Activated CD4-positive, alpha-beta memory T cell treated with anti-CD3 and anti-CD28 coated beads, Interleukin-2, amount 10 ng/mL, durations not matched to agents 7 days and 5 days (primary cell): ENCODE results near the gene BCL2L2. TPM values are rescaled to one million over a fixed set of nuclear protein-coding genes. Genes with fewer than 3 reads are reported as not detected.
A peak's percentile ranks its signal among the peaks of the same experiment; 100 is the strongest.
"Not testable (repeated sequence)": the region's sequence is repeated elsewhere in the genome, so short reads cannot be mapped to it uniquely, and the experiment has no call there.

Source experiments
- CTCF ChIA-PET: fragments of 350-600 bp; sonication (Branson Sonifier 250); formaldehyde crosslinking; loops from one replicate; lab custom pipeline; 2021; ENCODE audit warnings: antibody characterized with exemption, inconsistent platforms; lab: Charles Lee
- POLR2A ChIA-PET: fragments of 350-600 bp; sonication (Branson Sonifier 250); formaldehyde crosslinking; loops from one replicate; lab custom pipeline; 2021; ENCODE audit warnings: antibody characterized with exemption; lab: Charles Lee
- DNase-seq: peaks from one replicate; pipeline ENCODE4 v3.0.0-alpha.2; 2020
- H3K27ac Mint-ChIP-seq: one replicate; pipeline ENCODE4 v1.8.0; 2021; ENCODE audit warnings: mild to moderate bottlenecking, mixed read lengths
- H3K27me3 Mint-ChIP-seq: one replicate; pipeline ENCODE4 v1.8.0; 2021; ENCODE audit warnings: mixed read lengths
- H3K36me3 Mint-ChIP-seq: one replicate; pipeline ENCODE4 v1.8.0; 2021; ENCODE audit warnings: low read depth, mixed read lengths
- H3K4me1 Mint-ChIP-seq: one replicate; pipeline ENCODE4 v1.8.0; 2021; ENCODE audit warnings: mixed read lengths
- H3K4me3 Mint-ChIP-seq: one replicate; pipeline ENCODE4 v1.8.0; 2021; ENCODE audit warnings: mild to moderate bottlenecking, mixed read lengths
- H3K9me3 Mint-ChIP-seq: one replicate; pipeline ENCODE4 v1.8.0; 2021; ENCODE audit warnings: mixed read lengths
- total RNA-seq, 2 experiments: library from RNA; stranded (reverse); gene quantifications; one replicate each; pipeline ENCODE4 v1.2.3, GENCODE V29; 2021

Gene BCL2L2
- total RNA-seq: 1 to 10 TPM; 2.1 to 4.1 TPM

- H3K4me1 Mint-ChIP-seq: peaks cover 15% of the 10 kb centered on the region
- peaks cover 3% of the 10 kb centered on the region for H3K36me3 Mint-ChIP-seq
- H3K27ac Mint-ChIP-seq: no peak within 1 kb of the TSS
- ChIA-PET POLR2A (interaction anchor here (1.6 to 14.2 kb wide), 2 partner anchors 15 to 20 kb away, joined by 3 to 282 read pairs; partner anchors contain the start of genes HOMEZ and PABPN1), CTCF (interaction anchor here (1.4 to 1.5 kb wide), 2 partner anchors 14 to 20 kb away, joined by 3 to 4 read pairs; no protein-coding TSS in a partner anchor)
- H3K4me3 Mint-ChIP-seq: peak within 1 kb of the TSS; percentile 46
- DNase-seq: peak; percentile 31
- H3K27me3 Mint-ChIP-seq: peaks cover 13% of the 10 kb centered on the region
- no peaks in the 10 kb centered on the region for H3K9me3 Mint-ChIP-seq
Measured at GRCh38 chr14:23306412-23307145, at the start of gene BCL2L2. Gene BCL2L2 (plus strand): TSS chr14:23306833. CDS start chr14:23307768, 935 bp downstream.

- Mint-ChIP-seq H3K4me3 (no peak overlapping the region), H3K36me3 (no peaks in the 10 kb centered on the region), H3K9me3 (no peaks in the 10 kb centered on the region), H3K27ac (no peak overlapping the region), H3K4me1 (no peaks in the 10 kb centered on the region), H3K27me3 (peaks cover 41% of the 10 kb centered on the region)
- ChIA-PET CTCF (interaction anchor here (0.9 to 1.2 kb wide), 2 partner anchors 63 to 68 kb away, joined by 3 read pairs; partner anchors contain the start of gene PABPN1), POLR2A (no interaction called here)
- DNase-seq: no peak
Measured at GRCh38 chr14:23258256-23258655, 48.4 kb upstream of the BCL2L2 start.

- no peak for DNase-seq
- H3K9me3 Mint-ChIP-seq: no peaks in the 10 kb centered on the region
- no peaks in the 10 kb centered on the region for H3K36me3 Mint-ChIP-seq
- CTCF ChIA-PET: interaction anchor here (0.5 to 1.1 kb wide), 2 partner anchors 13 to 133 kb away, joined by 3 read pairs; no protein-coding TSS in a partner anchor
- H3K4me1 Mint-ChIP-seq: no peaks in the 10 kb centered on the region
- H3K27me3 Mint-ChIP-seq: peaks cover 41% of the 10 kb centered on the region
- H3K27ac Mint-ChIP-seq: no peak overlapping the region
- H3K4me3 Mint-ChIP-seq: no peak overlapping the region
- POLR2A ChIA-PET: no interaction called here
Measured at GRCh38 chr14:23259426-23259825, 47.2 kb upstream of the BCL2L2 start.

- H3K4me3 Mint-ChIP-seq, POLR2A ChIA-PET, H3K27ac Mint-ChIP-seq, DNase-seq, H3K36me3 Mint-ChIP-seq, H3K9me3 Mint-ChIP-seq, H3K4me1 Mint-ChIP-seq: not testable (repeated sequence)
- peaks cover 45% of the 10 kb centered on the region for H3K27me3 Mint-ChIP-seq
- CTCF ChIA-PET: interaction anchor here (1.1 kb wide), 1 partner anchor 140 kb away, joined by 4 read pairs; no protein-coding TSS in a partner anchor
Measured at GRCh38 chr14:23260849-23261248, 45.8 kb upstream of the BCL2L2 start.

GRCh38 chr14:23269193-23269592 lies 37.4 kb upstream of the BCL2L2 start:
- H3K4me3 Mint-ChIP-seq: no peak overlapping the region
- H3K4me1 Mint-ChIP-seq: no peaks in the 10 kb centered on the region
- no peak for DNase-seq
- no peaks in the 10 kb centered on the region for H3K36me3 Mint-ChIP-seq
- CTCF ChIA-PET: interaction anchor here (1.8 kb wide), 1 partner anchor 111 kb away, joined by 7 read pairs; no protein-coding TSS in a partner anchor
- no peaks in the 10 kb centered on the region for H3K9me3 Mint-ChIP-seq
- POLR2A ChIA-PET: no interaction called here
- no peak overlapping the region for H3K27ac Mint-ChIP-seq
- peaks cover 9% of the 10 kb centered on the region for H3K27me3 Mint-ChIP-seq

GRCh38 chr14:23275412-23275811 lies 31.2 kb upstream of the BCL2L2 start:
- no peaks in the 10 kb centered on the region for H3K27me3 Mint-ChIP-seq
- ChIA-PET CTCF (no interaction called here), POLR2A (no interaction called here)
- no peak overlapping the region for H3K27ac Mint-ChIP-seq
- H3K4me3 Mint-ChIP-seq: no peak overlapping the region
- H3K9me3 Mint-ChIP-seq: no peaks in the 10 kb centered on the region
- H3K36me3 Mint-ChIP-seq: peaks cover 5% of the 10 kb centered on the region
- no peak for DNase-seq
- no peaks in the 10 kb centered on the region for H3K4me1 Mint-ChIP-seq

- no peaks in the 10 kb centered on the region for H3K27me3 Mint-ChIP-seq
Measured at GRCh38 chr14:23277189-23277588, 29.4 kb upstream of the BCL2L2 start.

GRCh38 chr14:23277928-23278327 lies 28.7 kb upstream of the BCL2L2 start:
- POLR2A ChIA-PET: interaction anchor here (0.6 kb wide), 1 partner anchor 281 kb away, joined by 3 read pairs; no protein-coding TSS in a partner anchor
- H3K36me3 Mint-ChIP-seq, H3K27me3 Mint-ChIP-seq, H3K9me3 Mint-ChIP-seq, H3K4me1 Mint-ChIP-seq, DNase-seq, H3K4me3 Mint-ChIP-seq, H3K27ac Mint-ChIP-seq: not testable (repeated sequence)
- CTCF ChIA-PET: interaction anchor here (1.0 to 1.3 kb wide), 2 partner anchors 10 to 17 kb away, joined by 3 read pairs; no protein-coding TSS in a partner anchor

More at GRCh38 chr14:23277189-23277588, 29.4 kb upstream of the BCL2L2 start:
- Mint-ChIP-seq H3K4me1 (no peaks in the 10 kb centered on the region), H3K27ac (no peak overlapping the region), H3K4me3 (no peak overlapping the region), H3K36me3 (peaks cover 5% of the 10 kb centered on the region), H3K9me3 (no peaks in the 10 kb centered on the region)
- CTCF ChIA-PET: interaction anchor here (0.7 to 1.3 kb wide), 3 partner anchors 10 to 64 kb away, joined by 3 to 4 read pairs (median 3); no protein-coding TSS in a partner anchor
- DNase-seq: no peak
- POLR2A ChIA-PET: no interaction called here

GRCh38 chr14:23281247-23281646 lies 25.4 kb upstream of the BCL2L2 start:
- POLR2A ChIA-PET: no interaction called here
- no peak overlapping the region for H3K4me3 Mint-ChIP-seq
- peaks cover 19% of the 10 kb centered on the region for H3K4me1 Mint-ChIP-seq
- DNase-seq: no peak
- peaks cover 2% of the 10 kb centered on the region for H3K36me3 Mint-ChIP-seq
- no peaks in the 10 kb centered on the region for H3K27me3 Mint-ChIP-seq
- H3K9me3 Mint-ChIP-seq: no peaks in the 10 kb centered on the region
- CTCF ChIA-PET: no interaction called here
- no peak overlapping the region for H3K27ac Mint-ChIP-seq

GRCh38 chr14:23284654-23285529 lies 21.7 kb upstream of the BCL2L2 start:
- DNase-seq: no peak
- Mint-ChIP-seq H3K27me3 (no peaks in the 10 kb centered on the region), H3K4me1 (peaks cover 28% of the 10 kb centered on the region), H3K9me3 (no peaks in the 10 kb centered on the region), H3K4me3 (peak overlapping the region; percentile 89), H3K36me3 (peaks cover 2% of the 10 kb centered on the region), H3K27ac (peak overlapping the region; percentile 78)
- ChIA-PET CTCF (interaction anchor here (1.7 to 7.3 kb wide), 2 partner anchors 13 to 36 kb away, joined by 13 to 78 read pairs; partner anchors contain the start of genes PABPN1 and PPP1R3E), POLR2A (interaction anchor here (3.1 to 3.8 kb wide), 2 partner anchors 16 to 36 kb away, joined by 45 to 62 read pairs; partner anchors contain the start of genes PABPN1 and PPP1R3E)

GRCh38 chr14:23285530-23286019 lies 21.1 kb upstream of the BCL2L2 start:
- Mint-ChIP-seq H3K27ac (peak overlapping the region; percentile 78), H3K36me3 (peaks cover 2% of the 10 kb centered on the region), H3K4me1 (peaks cover 28% of the 10 kb centered on the region), H3K9me3 (no peaks in the 10 kb centered on the region), H3K4me3 (peak overlapping the region; percentile 89), H3K27me3 (no peaks in the 10 kb centered on the region)
- DNase-seq: no peak
- ChIA-PET CTCF (interaction anchor here (1.2 to 7.3 kb wide), 5 partner anchors 13 to 299 kb away, joined by 4 to 78 read pairs (median 10); partner anchors contain the start of genes PABPN1 and PPP1R3E), POLR2A (interaction anchor here (0.9 to 3.8 kb wide), 7 partner anchors 11 to 257 kb away, joined by 3 to 62 read pairs (median 5); partner anchors contain the start of genes ACIN1, BCL2L2, C14orf119 and PABPN1)
